ENCODE measurements around the gene AK3.

The AK3 gene

DNA sequence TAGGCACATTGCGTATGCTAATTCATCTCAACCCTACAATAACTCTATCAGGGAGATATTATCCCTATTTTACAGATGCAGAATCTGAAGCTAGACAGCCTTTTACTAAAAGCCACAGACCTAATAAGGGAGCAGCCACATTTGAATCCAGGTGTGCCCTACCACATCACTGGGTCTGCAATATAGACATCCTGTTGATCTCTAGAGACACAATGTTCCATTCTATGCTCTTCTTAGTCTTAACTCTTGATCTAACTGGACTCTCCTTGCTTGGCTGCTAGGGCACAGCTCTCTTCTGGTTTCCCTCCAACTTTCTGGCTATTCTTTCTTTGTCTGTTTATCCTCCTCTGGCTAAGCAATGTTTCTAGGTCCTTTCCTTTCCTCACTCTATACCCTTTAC is 73.3 kb downstream of the AK3 start:
- Histone ChIP-seq H3K27ac (ENCODE audit: low read depth, low read length) (no peak overlapping the region), H3K79me2 (ENCODE audit: insufficient read depth, low read length) (no peaks in the 10 kb centered on the region), H3K4me2 (ENCODE audit: low read depth, low read length, poor library complexity, severe bottlenecking) (no peak overlapping the region), H3K9me3 (ENCODE audit: insufficient read depth, low read length) (no peaks in the 10 kb centered on the region), H3K27me3 (ENCODE audit: low read length) (no peaks in the 10 kb centered on the region), H3K4me3 (ENCODE audit: insufficient read depth, low read length, poor library complexity, severe bottlenecking) (no peak overlapping the region), H3K9ac (ENCODE audit: low read length) (no peak overlapping the region), H3K36me3 (ENCODE audit: low read length) (no peaks in the 10 kb centered on the region), H4K20me1 (ENCODE audit: low read depth, low read length) (no peaks in the 10 kb centered on the region), H3F3A (ENCODE audit: insufficient read depth) (peaks cover 6% of the 10 kb centered on the region), H3K9me2 (replicated peaks; ENCODE audit: insufficient read depth, low read length) (no peaks in the 10 kb centered on the region), H2AFZ (ENCODE audit: low read depth, low read length, severe bottlenecking) (no peak overlapping the region)
- TF ChIP-seq, protein P1, sequence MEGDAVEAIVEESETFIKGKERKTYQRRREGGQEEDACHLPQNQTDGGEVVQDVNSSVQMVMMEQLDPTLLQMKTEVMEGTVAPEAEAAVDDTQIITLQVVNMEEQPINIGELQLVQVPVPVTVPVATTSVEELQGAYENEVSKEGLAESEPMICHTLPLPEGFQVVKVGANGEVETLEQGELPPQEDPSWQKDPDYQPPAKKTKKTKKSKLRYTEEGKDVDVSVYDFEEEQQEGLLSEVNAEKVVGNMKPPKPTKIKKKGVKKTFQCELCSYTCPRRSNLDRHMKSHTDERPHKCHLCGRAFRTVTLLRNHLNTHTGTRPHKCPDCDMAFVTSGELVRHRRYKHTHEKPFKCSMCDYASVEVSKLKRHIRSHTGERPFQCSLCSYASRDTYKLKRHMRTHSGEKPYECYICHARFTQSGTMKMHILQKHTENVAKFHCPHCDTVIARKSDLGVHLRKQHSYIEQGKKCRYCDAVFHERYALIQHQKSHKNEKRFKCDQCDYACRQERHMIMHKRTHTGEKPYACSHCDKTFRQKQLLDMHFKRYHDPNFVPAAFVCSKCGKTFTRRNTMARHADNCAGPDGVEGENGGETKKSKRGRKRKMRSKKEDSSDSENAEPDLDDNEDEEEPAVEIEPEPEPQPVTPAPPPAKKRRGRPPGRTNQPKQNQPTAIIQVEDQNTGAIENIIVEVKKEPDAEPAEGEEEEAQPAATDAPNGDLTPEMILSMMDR (IDR thresholded peaks at IDR 0.05; ENCODE audit: insufficient read depth, low read length, poor library complexity, severe bottlenecking): no peak
- TF ChIP-seq EZH2phosphoT487 (conservative IDR thresholded peaks at IDR 0.05; ENCODE audit: low read length): no peak

DNA sequence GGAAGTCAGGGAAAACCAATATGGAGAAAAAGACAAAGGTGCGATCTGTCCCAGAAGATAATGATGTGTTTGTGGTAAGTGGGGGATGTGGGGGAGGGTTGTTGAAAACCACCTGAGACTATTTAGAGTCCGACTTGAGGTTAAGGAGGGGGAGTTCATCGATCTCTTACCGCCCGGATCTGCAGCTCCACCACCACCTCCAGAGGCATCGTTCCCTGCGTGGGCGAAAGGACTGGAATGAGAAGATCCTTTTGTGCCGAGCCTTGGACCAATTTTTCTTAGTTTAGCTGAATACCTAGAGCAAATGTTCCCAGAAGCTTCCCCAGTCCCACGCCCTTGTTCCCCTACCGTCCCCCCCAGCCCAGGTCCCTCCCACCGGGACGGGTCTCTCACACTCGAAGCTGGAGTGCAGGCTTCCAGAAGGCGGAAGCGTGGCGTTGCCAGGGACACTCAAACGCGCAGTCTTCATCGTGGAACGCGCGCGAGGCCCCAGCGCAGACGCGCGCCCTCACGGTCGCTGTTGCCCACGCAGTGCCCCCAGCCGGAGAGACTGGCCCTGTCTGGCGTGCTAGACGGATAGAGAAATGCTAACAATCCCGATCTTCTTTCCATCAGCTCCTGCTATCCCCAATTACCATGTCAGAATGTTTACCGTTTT is 74.8 kb downstream of the AK3 start, which contains the start of gene SPATA6L:
SPATA6L (minus strand) TSS at position 439 of the 658 bp plus-strand sequence; CDS start at position 209, 230 bp downstream.
- H3K9me2 ChIP-seq (replicated peaks; ENCODE audit: insufficient read depth, low read length): no peaks in the 10 kb centered on the region
- no peaks in the 10 kb centered on the region for H3K79me2 ChIP-seq (ENCODE audit: insufficient read depth, low read length)
- H2AFZ ChIP-seq (ENCODE audit: low read depth, low read length, severe bottlenecking): no peak within 1 kb of the TSS

DNA sequence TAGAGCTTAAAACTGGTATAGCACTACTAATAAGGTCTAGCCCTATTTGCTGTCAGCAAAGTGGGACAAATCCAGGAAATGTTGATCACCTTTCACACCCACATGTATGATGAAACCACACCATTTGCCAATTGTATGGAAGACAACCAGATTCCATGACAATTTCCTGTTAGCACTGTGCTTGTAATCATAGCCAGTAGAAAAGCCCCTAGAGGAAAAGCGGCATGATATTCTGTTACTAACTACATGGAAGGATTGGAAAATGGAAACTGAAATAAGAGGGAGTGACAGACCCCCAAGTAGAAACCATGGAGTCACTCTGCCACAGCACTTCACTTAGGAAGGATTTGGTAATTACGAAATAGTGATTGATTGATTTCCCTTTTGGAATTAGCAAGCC is 75.6 kb downstream of the AK3 start:
- peak overlapping the region; percentile 50 for H3K4me2 ChIP-seq (ENCODE audit: low read depth, low read length, poor library complexity, severe bottlenecking)
- H3K27me3 ChIP-seq (ENCODE audit: low read length): no peaks in the 10 kb centered on the region
- no peaks in the 10 kb centered on the region for H3K36me3 ChIP-seq (ENCODE audit: low read length)
- no peak overlapping the region for H2AFZ ChIP-seq (ENCODE audit: low read depth, low read length, severe bottlenecking)
- H3K9me3 ChIP-seq (ENCODE audit: insufficient read depth, low read length): no peaks in the 10 kb centered on the region
- no peak overlapping the region for H3K4me3 ChIP-seq (ENCODE audit: insufficient read depth, low read length, poor library complexity, severe bottlenecking)
- TF ChIP-seq EZH2phosphoT487 (conservative IDR thresholded peaks at IDR 0.05; ENCODE audit: low read length): no peak
- TF ChIP-seq, protein P1 (IDR thresholded peaks at IDR 0.05; ENCODE audit: insufficient read depth, low read length, poor library complexity, severe bottlenecking): no peak
- H3K79me2 ChIP-seq (ENCODE audit: insufficient read depth, low read length): no peaks in the 10 kb centered on the region
- no peak overlapping the region for H3K27ac ChIP-seq (ENCODE audit: low read depth, low read length)
- H3K9me2 ChIP-seq (replicated peaks; ENCODE audit: insufficient read depth, low read length): no peaks in the 10 kb centered on the region
- H3K9ac ChIP-seq (ENCODE audit: low read length): no peak overlapping the region
- peaks cover 6% of the 10 kb centered on the region for H3F3A ChIP-seq (ENCODE audit: insufficient read depth)
- no peaks in the 10 kb centered on the region for H4K20me1 ChIP-seq (ENCODE audit: low read depth, low read length)

More for the DNA sequence above, 74.8 kb downstream of the AK3 start, which contains the start of gene SPATA6L:
- Histone ChIP-seq H3K9ac (ENCODE audit: low read length) (no peak within 1 kb of the TSS), H3K4me3 (ENCODE audit: insufficient read depth, low read length, poor library complexity, severe bottlenecking) (no peak within 1 kb of the TSS), H3K9me3 (ENCODE audit: insufficient read depth, low read length) (no peaks in the 10 kb centered on the region), H3F3A (ENCODE audit: insufficient read depth) (peaks cover 6% of the 10 kb centered on the region), H3K36me3 (ENCODE audit: low read length) (no peaks in the 10 kb centered on the region), H3K4me2 (ENCODE audit: low read depth, low read length, poor library complexity, severe bottlenecking) (no peak within 1 kb of the TSS), H3K27ac (ENCODE audit: low read depth, low read length) (no peak within 1 kb of the TSS), H4K20me1 (ENCODE audit: low read depth, low read length) (no peaks in the 10 kb centered on the region), H3K27me3 (ENCODE audit: low read length) (no peaks in the 10 kb centered on the region)
- TF ChIP-seq, protein P1 (IDR thresholded peaks at IDR 0.05; ENCODE audit: insufficient read depth, low read length, poor library complexity, severe bottlenecking): no peak
- TF ChIP-seq EZH2phosphoT487 (conservative IDR thresholded peaks at IDR 0.05; ENCODE audit: low read length): no peak
